Neuronal stem cell (in vitro differentiated cells): ENCODE data around the gene ALPI.
A peak's percentile ranks its signal among the peaks of the same experiment; 100 is the strongest.

Experiments used
- DNase-seq: peaks from one replicate; pipeline ENCODE4 v3.0.0-alpha.2; 2013; ENCODE audit warnings: low spot score
- H2AFZ ChIP-seq: one replicate; pipeline ENCODE4 v1.6.1; 2013; ENCODE audit warnings: mild to moderate bottlenecking, low read length, inconsistent platforms
- H2AK5ac ChIP-seq: 2 replicates; pipeline ENCODE4 v1.6.1; 2013; ENCODE audit warnings: low read depth, mild to moderate bottlenecking, inconsistent platforms, low read length, moderate library complexity, mixed read lengths
- H2BK120ac ChIP-seq: 2 replicates; pipeline ENCODE4 v1.6.1; 2013; ENCODE audit warnings: low read depth, mild to moderate bottlenecking, inconsistent platforms, low read length, moderate library complexity, mixed read lengths
- H2BK12ac ChIP-seq: one replicate; pipeline ENCODE4 v1.6.1; 2013; ENCODE audit warnings: low read length, inconsistent platforms
- H2BK15ac ChIP-seq: 2 replicates; pipeline ENCODE4 v1.6.1; 2013; ENCODE audit warnings: mild to moderate bottlenecking, low read length, inconsistent platforms, mixed read lengths
- H2BK5ac ChIP-seq: one replicate; pipeline ENCODE4 v1.6.1; 2013; ENCODE audit warnings: inconsistent platforms, mild to moderate bottlenecking, low read length, moderate library complexity
- H3K14ac ChIP-seq: one replicate; pipeline ENCODE4 v1.6.1; 2013; ENCODE audit warnings: low read length, inconsistent platforms
- H3K18ac ChIP-seq: 2 replicates; pipeline ENCODE4 v1.6.1; 2013; ENCODE audit warnings: low read length, inconsistent platforms
- H3K23ac ChIP-seq: 2 replicates; pipeline ENCODE4 v1.6.1; 2013; ENCODE audit warnings: low read depth, mild to moderate bottlenecking, mixed read lengths, low read length, inconsistent platforms; ENCODE audit not compliant: poor library complexity
- H3K27ac ChIP-seq: replicated peaks from 3 replicates; pipeline ENCODE4 v1.5.1; 2013; ENCODE audit warnings: low read length, inconsistent platforms
- H3K27me3 ChIP-seq, 3 experiments: 2 replicates each; pipeline ENCODE4 v1.6.1; 2013; ENCODE audit warnings: low read length in 3 of 3, mild to moderate bottlenecking in 2 of 3, inconsistent platforms in 1 of 3, low read depth in 1 of 3, mixed read lengths in 1 of 3, moderate library complexity in 1 of 3; ENCODE audit not compliant: control insufficient read depth in 3 of 3, insufficient read depth in 3 of 3
- H3K36me3 ChIP-seq, 2 donors: replicated peaks in 1 of 2; 2 replicates each; pipeline ENCODE4 v1.6.1; 2013; ENCODE audit warnings: low read length in 2 of 2; ENCODE audit not compliant: control insufficient read depth in 2 of 2, insufficient read depth in 2 of 2
- H3K4ac ChIP-seq: 2 replicates; pipeline ENCODE4 v1.6.1; 2013; ENCODE audit warnings: inconsistent platforms, mild to moderate bottlenecking, low read length, moderate library complexity
- H3K4me1 ChIP-seq, 2 donors: 1 replicate in 1 of 2; 2 replicates in 1 of 2; pipeline ENCODE4 v1.6.1; 2013; ENCODE audit warnings: low read length in 2 of 2, low read depth in 1 of 2; ENCODE audit not compliant: control insufficient read depth in 2 of 2, insufficient read depth in 1 of 2
- H3K4me2 ChIP-seq: one replicate; pipeline ENCODE4 v1.6.1; 2013; ENCODE audit warnings: mild to moderate bottlenecking, low read length, inconsistent platforms; ENCODE audit not compliant: insufficient read depth, poor library complexity, severe bottlenecking
- H3K4me3 ChIP-seq, 2 donors: 2 replicates each; pipeline ENCODE4 v1.5.1; 2013; ENCODE audit warnings: low read length in 2 of 2, mild to moderate bottlenecking in 2 of 2, inconsistent platforms in 1 of 2, moderate library complexity in 1 of 2
- H3K79me1 ChIP-seq: one replicate; pipeline ENCODE4 v1.6.1; 2013; ENCODE audit warnings: low read depth, mild to moderate bottlenecking, inconsistent platforms, low read length, moderate library complexity
- H3K9ac ChIP-seq: one replicate; pipeline ENCODE4 v1.6.1; 2013; ENCODE audit warnings: mild to moderate bottlenecking, low read depth, low read length, inconsistent platforms; ENCODE audit not compliant: poor library complexity
- H3K9me3 ChIP-seq, 2 donors: replicated peaks in 1 of 2; 2 replicates each; pipeline versions ENCODE3 to v1.6.1; 2013; ENCODE audit warnings: low read length in 2 of 2, mild to moderate bottlenecking in 2 of 2, inconsistent platforms in 1 of 2, low read depth in 1 of 2, mixed read lengths in 1 of 2, moderate library complexity in 1 of 2; ENCODE audit not compliant: control insufficient read depth in 2 of 2, insufficient read depth in 1 of 2
- H4K8ac ChIP-seq: one replicate; pipeline ENCODE4 v1.6.1; 2013; ENCODE audit warnings: low read depth, mild to moderate bottlenecking, inconsistent platforms, low read length, moderate library complexity
- H4K91ac ChIP-seq: one replicate; pipeline ENCODE4 v1.6.1; 2013; ENCODE audit warnings: low read length, low read depth, mild to moderate bottlenecking, inconsistent platforms; ENCODE audit not compliant: poor library complexity
- WGBS, 2 donors: extraction: QIAGEN DNeasy Blood & Tissue Kit; methylation state at CpG; one replicate each; pipeline ENCODE4 v1.1.7; 2013; ENCODE audit warnings: missing lambda C conversion rate in 2 of 2, mixed read lengths in 1 of 2; ENCODE audit not compliant: insufficient read length in 2 of 2, insufficient replicate concordance in 1 of 2; ENCODE audit errors: extremely low coverage in 2 of 2; 5-methylcytosine and 5-hydroxymethylcytosine counted together

The ALPI gene

GRCh38 chr2:232485757-232486557, 30.0 kb downstream of the ALPI start:
- peak overlapping the region in 1 of 2 donors; percentile 64 for H3K4me3 ChIP-seq
- H2AK5ac ChIP-seq = peak overlapping the region; percentile 75

GRCh38 chr2:232486558-232487384, 30.8 kb downstream of the ALPI start:
- Histone ChIP-seq H4K8ac (peak overlapping the region; percentile 9), H3K14ac (no peak overlapping the region), H2AFZ (peak overlapping the region; percentile 87), H2BK5ac (no peak overlapping the region), H2BK15ac (no peak overlapping the region), H3K4me3 (peak overlapping the region; percentile 24 to 78), H2BK12ac (peak overlapping the region; percentile 82), H3K9ac (peak overlapping the region; percentile 76), H3K9me3 (peaks cover 0 to 7% of the 10 kb centered on the region in 2 donors), H3K4me1 (peaks cover 0 to 12% of the 10 kb centered on the region in 2 donors), H3K27ac (no peak overlapping the region), H3K4ac (no peak overlapping the region), H3K79me1 (peaks cover 8% of the 10 kb centered on the region), H4K91ac (no peak overlapping the region), H2AK5ac (peak overlapping the region; percentile 91), H3K18ac (peak overlapping the region; percentile 84), H3K27me3 (peaks cover 26 to 97% (median 47%) of the 10 kb centered on the region in 3 experiments), H3K36me3 (peaks cover 0 to 2% of the 10 kb centered on the region in 2 donors), H2BK120ac (peak overlapping the region; percentile 95), H3K23ac (peak overlapping the region; percentile 71), H3K4me2 (peak overlapping the region; percentile 83)
- no CpG with 5 or more reads among the region's 74 CpGs for WGBS, 2 donors
- DNase-seq = no peak

More at GRCh38 chr2:232485757-232486557, 30.0 kb downstream of the ALPI start:
- H3K36me3 ChIP-seq = peaks cover 0 to 2% of the 10 kb centered on the region in 2 donors
- H4K8ac ChIP-seq = no peak overlapping the region
- no peak overlapping the region for H2BK15ac ChIP-seq
- H3K4me2 ChIP-seq = peak overlapping the region; percentile 83
- peak overlapping the region; percentile 22 for H2BK12ac ChIP-seq
- H2AFZ ChIP-seq = peak overlapping the region; percentile 7
- H3K27me3 ChIP-seq = peaks cover 26 to 96% (median 47%) of the 10 kb centered on the region in 3 experiments
- H3K9me3 ChIP-seq = peaks cover 0 to 7% of the 10 kb centered on the region in 2 donors
- WGBS, 2 donors = no CpG with 5 or more reads among the region's 111 CpGs
- H3K23ac ChIP-seq = peak overlapping the region; percentile 80
- H3K79me1 ChIP-seq = peaks cover 8% of the 10 kb centered on the region
- H3K18ac ChIP-seq = peak overlapping the region; percentile 90
- H3K14ac ChIP-seq = peak overlapping the region; percentile 82
- DNase-seq = no peak
- no peak overlapping the region for H4K91ac ChIP-seq
- peak overlapping the region; percentile 30 for H3K9ac ChIP-seq
- peak overlapping the region; percentile 24 for H2BK5ac ChIP-seq
- H3K4me1 ChIP-seq = peaks cover 0 to 12% of the 10 kb centered on the region in 2 donors
- H3K27ac ChIP-seq = no peak overlapping the region
- H2BK120ac ChIP-seq = no peak overlapping the region
- H3K4ac ChIP-seq = no peak overlapping the region

GRCh38 chr2:232487385-232488096, 31.6 kb downstream of the ALPI start, which contains the start of gene ECEL1:
TSS of gene ECEL1 (minus strand) at chr2:232487834. CDS start at chr2:232486653, 1,181 bp downstream.
- peak within 1 kb of the TSS; percentile 96 for H3K18ac ChIP-seq
- DNase-seq = no peak
- H2BK12ac ChIP-seq = peak within 1 kb of the TSS; percentile 82
- no peak within 1 kb of the TSS for H3K4ac ChIP-seq
- WGBS, 2 donors = no CpG with 5 or more reads among the region's 102 CpGs
- peak within 1 kb of the TSS; percentile 56 for H3K14ac ChIP-seq
- H3K27ac ChIP-seq = no peak within 1 kb of the TSS
- peaks cover 0 to 12% of the 10 kb centered on the region in 2 donors for H3K4me1 ChIP-seq
- peak within 1 kb of the TSS; percentile 91 for H2AK5ac ChIP-seq
- peak within 1 kb of the TSS; percentile 71 for H3K23ac ChIP-seq
- H3K9me3 ChIP-seq = peaks cover 0 to 7% of the 10 kb centered on the region in 2 donors
- H3K4me2 ChIP-seq = peak within 1 kb of the TSS; percentile 83
- H3K9ac ChIP-seq = peak within 1 kb of the TSS; percentile 76
- peaks cover 26 to 98% (median 47%) of the 10 kb centered on the region in 3 experiments for H3K27me3 ChIP-seq
- H2BK5ac ChIP-seq = no peak within 1 kb of the TSS
- H2BK120ac ChIP-seq = peak within 1 kb of the TSS; percentile 95
- H3K36me3 ChIP-seq = peaks cover 0 to 2% of the 10 kb centered on the region in 2 donors
- peak within 1 kb of the TSS; percentile 9 for H4K8ac ChIP-seq
- H2BK15ac ChIP-seq = no peak within 1 kb of the TSS
- no peak within 1 kb of the TSS for H4K91ac ChIP-seq
- H2AFZ ChIP-seq = peak within 1 kb of the TSS; percentile 87
- H3K4me3 ChIP-seq = peak within 1 kb of the TSS; percentile 24 to 78
- H3K79me1 ChIP-seq = peaks cover 8% of the 10 kb centered on the region
